ENCODE measurements around the gene SLC22A17. TPM values are rescaled to one million over a fixed set of nuclear protein-coding genes. Genes with fewer than 3 reads are reported as not detected.

Gene SLC22A17
- total RNA-seq, 1 donor from 2014 or later: 22.2 TPM

GRCh38 chr14:23297096-23297495, 55.6 kb downstream of the SLC22A17 start:
- H3K27me3 ChIP-seq: peaks cover 44% of the 10 kb centered on the region
- no peaks in the 10 kb centered on the region for H3K9me3 Mint-ChIP-seq
- no peak overlapping the region for H3K4me2 ChIP-seq
- H3K4me3 Mint-ChIP-seq: no peak overlapping the region
- TF ChIP-seq EZH2 (IDR thresholded peaks at IDR 0.05) (no peak), EZH2phosphoT487 (IDR thresholded peaks at IDR 0.05) (no peak)
- TF ChIP-seq, protein P1, sequence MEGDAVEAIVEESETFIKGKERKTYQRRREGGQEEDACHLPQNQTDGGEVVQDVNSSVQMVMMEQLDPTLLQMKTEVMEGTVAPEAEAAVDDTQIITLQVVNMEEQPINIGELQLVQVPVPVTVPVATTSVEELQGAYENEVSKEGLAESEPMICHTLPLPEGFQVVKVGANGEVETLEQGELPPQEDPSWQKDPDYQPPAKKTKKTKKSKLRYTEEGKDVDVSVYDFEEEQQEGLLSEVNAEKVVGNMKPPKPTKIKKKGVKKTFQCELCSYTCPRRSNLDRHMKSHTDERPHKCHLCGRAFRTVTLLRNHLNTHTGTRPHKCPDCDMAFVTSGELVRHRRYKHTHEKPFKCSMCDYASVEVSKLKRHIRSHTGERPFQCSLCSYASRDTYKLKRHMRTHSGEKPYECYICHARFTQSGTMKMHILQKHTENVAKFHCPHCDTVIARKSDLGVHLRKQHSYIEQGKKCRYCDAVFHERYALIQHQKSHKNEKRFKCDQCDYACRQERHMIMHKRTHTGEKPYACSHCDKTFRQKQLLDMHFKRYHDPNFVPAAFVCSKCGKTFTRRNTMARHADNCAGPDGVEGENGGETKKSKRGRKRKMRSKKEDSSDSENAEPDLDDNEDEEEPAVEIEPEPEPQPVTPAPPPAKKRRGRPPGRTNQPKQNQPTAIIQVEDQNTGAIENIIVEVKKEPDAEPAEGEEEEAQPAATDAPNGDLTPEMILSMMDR (IDR thresholded peaks at IDR 0.05): no peak
- H3K4me1 Mint-ChIP-seq: peaks cover 42% of the 10 kb centered on the region
- no peak overlapping the region for H3K9ac ChIP-seq
- H3K9me3 ChIP-seq (ENCODE audit: low read depth): no peaks in the 10 kb centered on the region
- no peak for DNase-seq (ENCODE audit: low spot score)
- peaks cover 41% of the 10 kb centered on the region for H3F3A ChIP-seq (ENCODE audit: low read depth)
- no peaks in the 10 kb centered on the region for H3K36me3 ChIP-seq
- H3K79me2 ChIP-seq (ENCODE audit: low read depth): no peaks in the 10 kb centered on the region
- H3K4me3 ChIP-seq: no peak overlapping the region
- peaks cover 7% of the 10 kb centered on the region for H3K36me3 Mint-ChIP-seq
- H3K27ac ChIP-seq: no peak overlapping the region
- peak overlapping the region; percentile 85 for H3K27ac Mint-ChIP-seq
- peaks cover 12% of the 10 kb centered on the region for H3K4me1 ChIP-seq
- H3K27me3 Mint-ChIP-seq (ENCODE audit: insufficient read depth, low read depth): peaks cover 7% of the 10 kb centered on the region
- no peaks in the 10 kb centered on the region for H4K20me1 ChIP-seq (ENCODE audit: low read depth)
- no peak overlapping the region for H2AFZ ChIP-seq (replicated peaks)

MicroRNAs within 50 kb of the gene (microRNA counts, 767-probe panel; counts per million panel counts)
- 460 counts per million, percentile 90 among the panel's probes with 10 or more counts for microRNA hsa-miR-208a

Small RNA genes lying within 50 kb of the gene (microRNA-seq; reads per million reads assigned to microRNA genes)
- not detected for gene MIR208A

Small RNA genes lying within 50 kb of the gene (small RNA-seq; reads per million reads assigned to genes)
- not detected for gene MIR208A

Other genes with a start within 250 kb of the SLC22A17 start
- 0.06 TPM in 1 of 2 replicates, not detected in the other for gene CIROP, start 247.9 kb downstream of the SLC22A17 start, total RNA-seq (ENCODE audit: low replicate concordance)
- not detected in 2 replicates for gene CEBPE, start 233.6 kb downstream of the SLC22A17 start, total RNA-seq (ENCODE audit: low replicate concordance)
- 56.5 and 83.7 TPM in 2 replicates for gene SLC7A8, start 169.2 kb downstream of the SLC22A17 start, total RNA-seq (ENCODE audit: low replicate concordance)
- gene RNF212B, start 115.0 kb downstream of the SLC22A17 start, total RNA-seq (ENCODE audit: low replicate concordance): 0.50 TPM in 1 of 2 replicates, not detected in the other
- gene HOMEZ, start 66.8 kb downstream of the SLC22A17 start, total RNA-seq (ENCODE audit: low replicate concordance): 21.0 and 22.7 TPM in 2 replicates
- gene PPP1R3E, start 50.0 kb downstream of the SLC22A17 start, total RNA-seq (ENCODE audit: low replicate concordance): 6.3 and 10.6 TPM in 2 replicates
- 14.9 and 18.0 TPM in 2 replicates for gene BCL2L2, start 46.1 kb downstream of the SLC22A17 start, total RNA-seq (ENCODE audit: low replicate concordance)
- 264 and 298 TPM in 2 replicates for gene PABPN1, start 31.4 kb downstream of the SLC22A17 start, total RNA-seq (ENCODE audit: low replicate concordance)
- 21.7 and 74.3 TPM in 2 replicates for gene EFS, start 12.3 kb upstream of the SLC22A17 start, total RNA-seq (ENCODE audit: low replicate concordance)
- gene IL25, start 19.9 kb upstream of the SLC22A17 start, total RNA-seq (ENCODE audit: low replicate concordance): not detected in 2 replicates
- 4.3 and 6.9 TPM in 2 replicates for gene CMTM5, start 24.2 kb upstream of the SLC22A17 start, total RNA-seq (ENCODE audit: low replicate concordance)
- 0.03 TPM in 1 of 2 replicates, not detected in the other for gene MYH6, start 55.4 kb upstream of the SLC22A17 start, total RNA-seq (ENCODE audit: low replicate concordance)
- gene MYH7, start 82.8 kb upstream of the SLC22A17 start, total RNA-seq (ENCODE audit: low replicate concordance): 0.19 TPM in 1 of 2 replicates, not detected in the other
- gene NGDN, start 116.8 kb upstream of the SLC22A17 start, total RNA-seq (ENCODE audit: low replicate concordance): 51.1 and 60.1 TPM in 2 replicates
- gene ZFHX2, start 198.9 kb upstream of the SLC22A17 start, total RNA-seq (ENCODE audit: low replicate concordance): 0.90 and 2.2 TPM in 2 replicates
- 7.7 and 17.0 TPM in 2 replicates for gene THTPA, start 203.4 kb upstream of the SLC22A17 start, total RNA-seq (ENCODE audit: low replicate concordance)
- 65.4 and 126 TPM in 2 replicates for gene AP1G2, start 214.9 kb upstream of the SLC22A17 start, total RNA-seq (ENCODE audit: low replicate concordance)
- 3.2 and 13.5 TPM in 2 replicates for gene JPH4, start 225.9 kb upstream of the SLC22A17 start, total RNA-seq (ENCODE audit: low replicate concordance)